ENCODE results near the gene TTC33. TPM values are rescaled to one million over a fixed set of nuclear protein-coding genes. Genes with fewer than 3 reads are reported as not detected.

TTC33 gene
- total RNA-seq, 1 donor from 2014 or later, result 16.2 TPM

- intact Hi-C loops (cut with micrococcal nuclease), result no loop called here
These were observed 25.1 kb upstream of the TTC33 start for GRCh38 chr5:40780858-40781257.

GRCh38 chr5:40780199-40780598 lies 24.4 kb upstream of the TTC33 start:
- intact Hi-C loops (cut with micrococcal nuclease), result no loop called here

GRCh38 chr5:40779561-40779960 lies 23.8 kb upstream of the TTC33 start:
- intact Hi-C loops (cut with micrococcal nuclease), result no loop called here

GRCh38 chr5:40778133-40778532 lies 22.4 kb upstream of the TTC33 start:
- intact Hi-C loops (cut with micrococcal nuclease), result no loop called here

- intact Hi-C loops (cut with micrococcal nuclease), result no loop called here
These were observed 20.9 kb upstream of the TTC33 start for GRCh38 chr5:40776658-40776977.

- intact Hi-C loops (cut with micrococcal nuclease), result no loop called here
These were observed 20.3 kb upstream of the TTC33 start for GRCh38 chr5:40775846-40776657.

- intact Hi-C loops (cut with micrococcal nuclease), result no loop called here
These were observed 19.5 kb upstream of the TTC33 start for GRCh38 chr5:40775085-40775845.

GRCh38 chr5:40774623-40775022 lies 18.9 kb upstream of the TTC33 start:
- intact Hi-C loops (cut with micrococcal nuclease), result no loop called here

- intact Hi-C loops (cut with micrococcal nuclease), result no loop called here
These were observed 15.0 kb upstream of the TTC33 start for GRCh38 chr5:40770764-40771163.

- intact Hi-C loops (cut with micrococcal nuclease), result no loop called here
These were observed 6.9 kb upstream of the TTC33 start for GRCh38 chr5:40762705-40763104.

GRCh38 chr5:40757400-40757799 lies 1.6 kb upstream of the TTC33 start:
- intact Hi-C loops (cut with micrococcal nuclease), result loop anchor here (10.0 kb wide), 1 partner anchor 323 kb away; no protein-coding TSS in a partner anchor

- intact Hi-C loops (cut with micrococcal nuclease), result loop anchor here (1.0 to 10.0 kb wide), 6 partner anchors 43 to 370 kb away; partner anchors contain the start of genes PRKAA1 and RPL37
These were observed 711 bp downstream of the TTC33 start for GRCh38 chr5:40755093-40755406.

- intact Hi-C loops (cut with micrococcal nuclease), result loop anchor here (1.0 to 10.0 kb wide), 8 partner anchors 11 to 807 kb away; partner anchors contain the start of genes PRKAA1 and RPL37
These were observed 1.2 kb downstream of the TTC33 start for GRCh38 chr5:40754381-40755092.

- intact Hi-C loops (cut with micrococcal nuclease), result no loop called here
These were observed 9.1 kb downstream of the TTC33 start for GRCh38 chr5:40746703-40747102.

GRCh38 chr5:40743771-40744170 lies 12.0 kb downstream of the TTC33 start:
- intact Hi-C loops (cut with micrococcal nuclease), result loop anchor here (1.0 kb wide), 1 partner anchor 11 kb away; no protein-coding TSS in a partner anchor

GRCh38 chr5:40738502-40738901 lies 17.3 kb downstream of the TTC33 start:
- intact Hi-C loops (cut with micrococcal nuclease), result loop anchor here (5.0 kb wide), 1 partner anchor 251 kb away; no protein-coding TSS in a partner anchor

- intact Hi-C loops (cut with micrococcal nuclease), result loop anchor here (1.0 to 5.0 kb wide), 6 partner anchors 20 to 1157 kb away; no protein-coding TSS in a partner anchor
These were observed 19.5 kb downstream of the TTC33 start for GRCh38 chr5:40736103-40736875.

- intact Hi-C loops (cut with micrococcal nuclease), result loop anchor here (1.0 to 5.0 kb wide), 6 partner anchors 21 to 1157 kb away; no protein-coding TSS in a partner anchor
These were observed 20.2 kb downstream of the TTC33 start for GRCh38 chr5:40735609-40736008.

GRCh38 chr5:40734986-40735385 lies 20.8 kb downstream of the TTC33 start:
- intact Hi-C loops (cut with micrococcal nuclease), result loop anchor here (5.0 kb wide), 1 partner anchor 248 kb away; no protein-coding TSS in a partner anchor

- intact Hi-C loops (cut with micrococcal nuclease), result no loop called here
These were observed 21.7 kb downstream of the TTC33 start for GRCh38 chr5:40733879-40734563.

Data from T-helper 2 cell treated with Interferon-gamma antibody and Interleukin-4, amounts not matched to agents 100 ng/mL and 5 ng/mL, for 36 hours (primary cell).